Stomach (tissue), 9 donors: ENCODE results near the gene INKA2. TPM values are rescaled to one million over a fixed set of nuclear protein-coding genes. Genes with fewer than 3 reads are reported as not detected.
A peak's percentile ranks its signal among the peaks of the same experiment; 100 is the strongest.

ENCODE experiments used
- DNase-seq, 2 donors: peaks; one replicate each; pipeline versions ENCODE4 v3.0.0 to v3.0.0-alpha.2; 2013 to 2019
- H3K27ac ChIP-seq, 5 donors: fragments of 200-600 bp in 4 of 5; sonication (generic) in 4 of 5; one replicate each; pipeline ENCODE4 v1.5.1; 2013 to 2019; ENCODE audit warnings: mild to moderate bottlenecking in 1 of 5, moderate library complexity in 1 of 5
- H3K27me3 ChIP-seq, 3 donors: fragments of 200-600 bp; sonication (generic); one replicate each; pipeline ENCODE4 v1.5.1; 2017 to 2019; ENCODE audit warnings: mixed run types in 1 of 3
- H3K36me3 ChIP-seq, 4 donors: fragments of 200-600 bp; sonication (generic); 1 replicate in 3 of 4; 2 replicates in 1 of 4; pipeline ENCODE4 v1.5.1; 2016 to 2019
- H3K4me1 ChIP-seq, 4 donors: fragments of 200-600 bp; sonication (generic); one replicate each; pipeline ENCODE4 v1.5.1; 2016 to 2019
- H3K4me3 ChIP-seq, 4 donors: fragments of 200-600 bp; sonication (generic) in 3 of 4; one replicate each; pipeline ENCODE4 v1.5.1; 2016 to 2019; ENCODE audit warnings: mild to moderate bottlenecking in 1 of 4
- H3K9me3 ChIP-seq, 4 donors: fragments of 200-600 bp; sonication (generic); one replicate each; pipeline ENCODE4 v1.5.1; 2016 to 2019
- CTCF ChIP-seq, 7 experiments: fragments of 450-650 bp in 4 of 7; fragments of 200-600 bp in 3 of 7; sonication (generic) in 3 of 7; IDR thresholded peaks; one replicate each; pipeline ENCODE4 v1.5.1; 2016 to 2019; ENCODE audit warnings: antibody characterized with exemption in 7 of 7, control low read depth in 2 of 7, mild to moderate bottlenecking in 1 of 7
- EP300 ChIP-seq: sonication (generic); formaldehyde crosslinking; IDR thresholded peaks from one replicate; pipeline ENCODE4 v1.6.1; 2017; ENCODE audit warnings: antibody characterized with exemption
- POLR2A ChIP-seq, 4 donors: fragments of 450-650 bp; IDR thresholded peaks; one replicate each; pipeline ENCODE4 v1.6.1; 2016; ENCODE audit warnings: antibody characterized with exemption in 4 of 4, control low read depth in 2 of 4, mild to moderate bottlenecking in 1 of 4, moderate library complexity in 1 of 4
- POLR2AphosphoS5 ChIP-seq, 3 donors: sonication (generic); formaldehyde crosslinking; IDR thresholded peaks; one replicate each; pipeline ENCODE4 v1.6.1; 2016; ENCODE audit warnings: antibody characterized with exemption in 3 of 3
- WGBS, 5 donors: extraction: QIAGEN DNeasy Blood & Tissue Kit in 3 of 5; methylation state at CpG; one replicate each; pipeline versions ENCODE4 v1.1.5 to v1.1.7; 2013 to 2018; 5-methylcytosine and 5-hydroxymethylcytosine counted together
- intact Hi-C: fragments of 100-400 bp; cut with DNase I; formaldehyde crosslinking; loops from one replicate; pipeline ENCODE4 v1.15.1; 2023; ENCODE audit warnings: low total_unique reads
- polyA plus RNA-seq, 3 donors: library from polyadenylated mRNA; stranded (reverse); fragments of 200-250 nt; gene quantifications; one replicate each; pipeline ENCODE4 v1.2.3, GENCODE V29; 2013
- small RNA-seq, 4 donors: library from RNA; depleted of rRNA; stranded (forward); fragments of <200 nt; gene quantifications; one replicate each; pipeline ENCODE3, GENCODE V24; 2016
- total RNA-seq, 5 donors: library from RNA; depleted of rRNA; stranded (reverse); fragments of >200 nt; gene quantifications; one replicate each; pipeline versions ENCODE4 v1.1.0 to v1.2.3, GENCODE V29; 2014 to 2016
- donor health status: healthy with polysubstance abuse.
- donor health status: Bipolar disorder and iron deficiency.
- donor health status: healthy.

The INKA2 gene
- total and polyA plus RNA-seq, 8 donors: 1.0 to 6.1 (median 3.2) TPM

DNA sequence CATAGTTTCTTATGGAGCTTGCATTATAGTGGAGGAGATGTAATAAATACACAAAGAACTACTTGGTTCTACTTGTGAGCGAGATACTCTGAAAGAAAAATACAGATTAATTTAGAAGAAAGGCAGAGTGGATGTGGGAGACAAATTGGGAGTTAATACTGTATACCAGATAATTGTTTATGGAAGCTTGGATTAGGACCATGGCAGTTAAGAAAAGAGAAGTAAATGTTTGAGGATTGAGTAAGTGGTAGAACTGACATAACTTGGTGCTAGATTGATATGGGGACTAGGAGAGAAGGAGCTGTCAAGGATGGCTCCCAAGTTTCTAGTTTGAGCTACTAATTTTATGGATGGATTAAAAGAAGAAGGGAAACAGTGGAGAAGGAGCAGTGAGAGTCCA, 47.3 kb downstream of the INKA2 start:
- peaks cover 0 to 45% (median 20%) of the 10 kb centered on the region in 4 donors for H3K4me1 ChIP-seq
- no peak overlapping the region for H3K27ac ChIP-seq
- H3K36me3 ChIP-seq: peaks cover 2 to 53% (median 43%) of the 10 kb centered on the region in 4 donors
- DNase-seq: no peak
- intact Hi-C loops: no loop called here
- H3K27me3 ChIP-seq: no peaks in the 10 kb centered on the region
- no peaks in the 10 kb centered on the region for H3K9me3 ChIP-seq
- TF ChIP-seq CTCF (IDR thresholded peaks at IDR 0.05): no peak
- no peak for TF ChIP-seq EP300
- no peak for TF ChIP-seq POLR2AphosphoS5 (IDR thresholded peaks at IDR 0.05)
- TF ChIP-seq POLR2A (IDR thresholded peaks at IDR 0.05): no peak
- no peak overlapping the region for H3K4me3 ChIP-seq
- 68 to 97% (median 94%) methylated on average over 1 of the region's 1 CpG for WGBS, 5 donors

- Histone ChIP-seq H3K27ac (peak overlapping the region in 2 of 5 donors; percentile 8 to 50), H3K9me3 (no peaks in the 10 kb centered on the region), H3K36me3 (peaks cover 2 to 37% (median 33%) of the 10 kb centered on the region in 4 donors), H3K4me1 (peaks cover 0 to 34% (median 17%) of the 10 kb centered on the region in 4 donors), H3K4me3 (no peak overlapping the region), H3K27me3 (no peaks in the 10 kb centered on the region)
- TF ChIP-seq EP300 (no peak), POLR2AphosphoS5 (IDR thresholded peaks at IDR 0.05) (no peak), CTCF (IDR thresholded peaks at IDR 0.05) (no peak), POLR2A (IDR thresholded peaks at IDR 0.05) (no peak)
- peak; percentile 37 to 89 for DNase-seq
- intact Hi-C loops: no loop called here
Observed at GRCh38 chr1:111690306-111690617, 48.9 kb downstream of the INKA2 start.

Small RNA genes within 50 kb of the gene (small RNA-seq; reads per million reads assigned to genes)
- 0.23 to 1.8 (median 0.50) reads per million in 4 donors for gene INKA2

Other genes with a start within 250 kb of the INKA2 start
- gene ADORA3, start 235.8 kb downstream of the INKA2 start, total RNA-seq: 10 to 100 TPM in 1 of 5 donors, 1 to 10 TPM in 2, under 1 TPM in 2; 0.29 to 44.3 (median 3.7) TPM
- 1 to 10 TPM; 1.2 to 5.9 (median 4.7) TPM for gene ADORA3, start 235.8 kb downstream of the INKA2 start, polyA plus RNA-seq
- 1 to 10 TPM in 1 of 5 donors, not detected in 4; 7.6 TPM for gene TMIGD3, start 235.8 kb downstream of the INKA2 start, total RNA-seq
- gene TMIGD3, start 235.8 kb downstream of the INKA2 start, polyA plus RNA-seq: 1 to 10 TPM; 1.2 to 6.5 (median 2.7) TPM
- 100 to 1,000 TPM in 1 of 5 donors, 10 to 100 TPM in 4; 20.9 to 138 (median 65.5) TPM for gene RAP1A, start 119.6 kb downstream of the INKA2 start, total RNA-seq
- gene RAP1A, start 119.6 kb downstream of the INKA2 start, polyA plus RNA-seq: 100 to 1,000 TPM in 1 of 3 donors, 10 to 100 TPM in 2; 74.3 to 175 (median 96.4) TPM
- 10 to 100 TPM in 4 of 5 donors, under 1 TPM in 1; 0.58 to 55.6 (median 17.2) TPM for gene DDX20, start 16.5 kb upstream of the INKA2 start, total RNA-seq
- 1 to 10 TPM; 3.3 to 4.9 (median 3.7) TPM for gene DDX20, start 16.5 kb upstream of the INKA2 start, polyA plus RNA-seq